SW 1271 (cell line): ENCODE results near the gene MYO1D.
"Not testable (repeated sequence)": the region's sequence is repeated elsewhere in the genome, so short reads cannot be mapped to it uniquely, and the experiment has no call there.

Source experiments
- DNase-seq, 2 experiments: peaks; one replicate each; lab custom pipeline; 2025; lab: John Stamatoyannopoulos, UW

Gene MYO1D

DNA sequence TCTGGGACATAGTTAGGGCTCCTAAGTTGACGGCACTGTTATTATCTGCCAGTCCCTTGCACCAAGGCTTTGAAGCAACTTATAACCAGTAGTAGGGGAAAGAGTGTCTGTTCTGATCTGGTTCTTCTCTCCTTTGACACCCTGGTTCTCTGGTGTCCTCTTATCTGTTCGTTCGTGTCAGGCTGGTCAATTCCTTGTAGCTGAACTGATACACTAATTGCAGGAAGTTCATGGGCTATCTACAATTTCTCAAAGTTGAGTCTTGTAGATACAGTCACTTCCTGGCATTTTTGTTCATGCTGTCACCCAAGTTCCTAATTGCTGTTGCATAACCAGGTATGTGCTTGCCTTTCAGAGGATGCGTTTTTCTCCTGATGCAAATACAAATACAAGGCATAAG, 17.3 kb upstream of the MYO1D start:
- DNase-seq = peak; percentile 9 to 57

DNA sequence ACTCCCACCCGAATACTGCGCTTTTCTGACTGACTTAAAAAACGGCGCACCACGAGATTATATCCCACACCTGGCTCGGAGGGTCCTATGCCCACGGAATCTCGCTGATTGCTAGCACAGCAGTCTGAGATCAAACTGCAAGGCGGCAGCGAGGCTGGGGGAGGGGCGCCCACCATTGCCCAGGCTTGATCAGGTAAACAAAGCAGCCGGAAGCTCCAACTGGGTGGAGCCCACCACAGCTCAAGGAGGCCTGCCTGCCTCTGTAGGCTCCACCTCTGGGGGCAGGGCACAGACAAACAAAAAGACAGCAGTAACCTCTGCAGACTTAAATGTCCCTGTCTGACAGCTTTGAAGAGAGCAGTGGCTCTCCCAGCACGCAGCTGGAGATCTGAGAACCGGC, 10.5 kb upstream of the MYO1D start:
- DNase-seq = not testable (repeated sequence)

- DNase-seq = not testable (repeated sequence)
These were observed 10.0 kb upstream of the MYO1D start for GRCh38 chr17:32886951-32887350.

DNA sequence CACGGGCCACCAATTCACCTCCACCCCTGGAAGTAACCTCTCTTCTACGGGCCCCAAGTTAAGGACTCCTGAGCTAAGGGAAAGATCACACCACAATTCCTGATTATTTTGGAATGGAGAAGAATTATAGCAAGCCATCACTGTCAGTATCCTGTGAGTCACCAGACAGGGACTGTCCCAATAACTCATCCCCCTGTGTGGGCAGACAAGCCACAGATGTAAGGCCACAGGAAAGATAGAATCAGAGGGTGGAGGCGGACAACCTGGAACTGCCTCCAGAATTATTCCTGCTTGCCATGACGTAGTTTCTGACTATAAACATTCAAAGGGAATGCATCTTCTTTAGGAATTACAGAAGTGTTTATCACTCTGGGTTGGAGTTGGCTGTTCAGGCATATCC, 5.8 kb upstream of the MYO1D start:
- DNase-seq = no peak

DNA sequence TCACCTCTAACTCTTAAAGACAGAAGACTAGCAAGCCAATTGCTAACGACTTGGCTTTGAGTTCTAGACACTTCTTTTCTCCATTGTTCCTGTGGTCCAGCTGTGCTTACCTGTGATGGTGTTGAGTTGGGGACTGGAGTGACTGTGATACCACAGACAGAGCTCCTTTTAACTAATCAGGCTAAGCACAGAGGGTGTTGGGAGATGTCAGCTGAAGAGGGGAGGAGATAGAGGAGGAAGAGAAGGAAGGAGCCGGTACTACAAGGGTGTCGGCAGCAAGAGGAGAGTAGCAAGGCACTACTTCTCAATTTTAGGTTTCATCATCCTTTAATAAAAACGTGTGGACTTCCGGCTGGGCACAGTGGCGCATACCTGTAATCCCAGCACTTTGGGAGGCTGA, 5.1 kb upstream of the MYO1D start:
- no peak for DNase-seq

- DNase-seq = no peak
These were observed 3.9 kb upstream of the MYO1D start for GRCh38 chr17:32880671-32881453.

DNA sequence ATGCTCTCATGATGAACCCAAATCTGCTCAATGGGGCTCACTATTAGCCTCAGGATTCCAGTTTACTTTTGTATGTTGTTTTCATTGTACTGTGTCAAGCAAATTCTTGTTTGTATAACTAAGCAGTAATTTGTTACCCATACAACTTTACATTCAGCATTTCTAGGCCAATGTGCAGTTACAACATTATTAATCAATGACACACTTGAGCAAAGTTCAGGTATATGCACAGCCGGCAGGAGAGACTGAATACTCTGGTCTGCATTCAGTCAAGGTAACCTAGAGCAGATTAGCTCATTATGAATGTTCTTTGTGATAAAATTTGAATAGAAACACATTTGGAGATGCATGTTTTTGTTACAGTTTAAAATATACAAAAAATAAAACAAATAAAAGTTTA, 2.2 kb upstream of the MYO1D start:
- DNase-seq = no peak

GRCh38 chr17:32878211-32878610, 1.3 kb upstream of the MYO1D start:
- no peak for DNase-seq

DNA sequence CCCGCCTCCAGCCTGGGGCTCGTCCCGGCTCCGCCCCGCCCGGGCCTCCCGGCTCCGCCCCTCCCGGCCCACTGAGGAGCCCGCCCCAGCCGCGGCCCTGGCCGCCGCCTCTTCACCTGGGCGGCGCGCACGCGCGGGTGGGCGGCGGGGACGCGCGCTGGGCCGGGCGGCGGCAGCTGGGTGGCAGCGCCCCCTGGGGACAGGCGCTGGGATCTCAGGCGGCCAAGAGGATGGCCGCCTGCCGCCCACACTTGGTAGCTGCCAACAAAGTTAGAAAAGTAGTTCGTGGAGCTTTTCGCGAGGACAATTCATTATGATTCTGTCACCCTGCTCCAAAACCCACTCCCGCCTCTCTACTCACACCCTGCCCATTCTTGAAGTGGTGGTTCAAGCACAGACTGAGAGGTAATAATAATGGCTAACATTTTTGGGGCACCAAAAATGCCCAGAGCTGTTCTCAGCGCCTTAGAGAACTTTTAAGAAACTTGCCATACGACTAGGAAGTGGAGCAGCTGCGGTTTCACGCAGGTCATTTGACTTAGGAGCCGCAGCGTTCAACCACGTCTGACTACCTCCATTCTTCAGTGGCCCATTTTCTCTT, 340 bp upstream of the MYO1D start:
- DNase-seq = peak; percentile 50 to 76

DNA sequence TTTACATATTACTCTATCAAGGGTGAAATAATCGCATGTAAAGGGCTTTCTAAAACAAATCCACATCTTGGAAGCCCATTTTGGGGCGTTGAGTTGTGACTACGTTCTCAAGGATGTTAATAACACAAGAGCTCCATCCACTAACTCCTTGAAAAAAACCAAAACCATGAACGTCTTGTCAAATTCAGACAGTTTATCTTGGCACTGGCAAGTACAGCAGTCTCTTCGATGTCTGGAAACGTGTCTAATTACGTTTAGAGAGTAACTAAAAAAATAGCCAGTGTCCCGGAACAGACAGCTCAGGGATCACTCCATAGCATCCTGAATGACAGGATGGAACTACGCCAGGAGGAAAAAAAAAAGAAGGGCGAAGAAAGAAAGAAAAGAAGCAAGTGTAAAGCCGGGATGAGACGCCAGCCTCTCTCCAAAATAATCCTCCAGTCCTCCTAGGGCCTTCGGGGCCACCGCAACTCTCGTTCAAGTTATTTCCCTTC, 954 bp downstream of the MYO1D start:
- no peak for DNase-seq

- no peak for DNase-seq
These were observed 1.6 kb downstream of the MYO1D start for GRCh38 chr17:32875230-32875917.

DNA sequence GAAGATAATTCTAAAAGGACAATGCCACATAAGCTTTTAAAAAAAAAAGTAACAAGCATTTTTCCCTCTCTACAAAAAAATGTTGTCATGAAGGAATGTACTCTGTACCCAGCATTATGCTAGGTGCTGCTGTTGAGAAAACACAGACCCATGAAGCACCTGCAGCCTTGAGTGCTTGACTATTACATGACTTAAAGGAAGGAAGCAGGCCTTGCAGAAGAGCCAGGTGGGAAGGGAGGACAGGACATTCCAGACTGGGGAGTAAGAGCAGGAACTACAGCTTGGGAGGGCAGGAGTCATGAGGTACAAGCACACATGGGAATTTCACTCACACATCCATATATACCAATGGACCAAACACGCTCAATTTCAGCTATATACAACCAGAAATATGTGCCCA, 3.8 kb downstream of the MYO1D start:
- no peak for DNase-seq

DNA sequence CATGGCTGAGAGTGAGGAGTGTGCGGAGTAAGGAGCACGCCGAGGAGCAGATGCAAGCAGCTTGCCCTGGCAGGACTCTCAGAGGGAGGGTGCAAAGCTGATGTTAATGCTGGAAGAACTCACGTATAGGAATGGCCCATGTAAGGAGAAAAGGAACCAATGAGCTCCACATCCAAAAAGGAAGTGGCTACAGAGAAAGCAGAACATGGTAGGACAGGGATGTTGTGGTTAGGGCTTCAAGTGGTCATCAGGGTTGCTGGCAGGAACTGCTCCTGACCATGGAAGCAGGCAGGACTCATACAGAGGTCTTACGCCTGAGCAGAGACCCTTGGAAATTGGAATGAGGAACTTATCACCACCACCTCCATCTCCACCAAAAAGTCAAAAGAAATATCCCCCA, 5.2 kb downstream of the MYO1D start:
- DNase-seq = no peak

- no peak for DNase-seq
These were observed 6.0 kb downstream of the MYO1D start for GRCh38 chr17:32870969-32871368.

- DNase-seq = no peak
These were observed 6.8 kb downstream of the MYO1D start for GRCh38 chr17:32870027-32870670.

GRCh38 chr17:32869345-32870026, 7.4 kb downstream of the MYO1D start:
- DNase-seq = no peak

DNA sequence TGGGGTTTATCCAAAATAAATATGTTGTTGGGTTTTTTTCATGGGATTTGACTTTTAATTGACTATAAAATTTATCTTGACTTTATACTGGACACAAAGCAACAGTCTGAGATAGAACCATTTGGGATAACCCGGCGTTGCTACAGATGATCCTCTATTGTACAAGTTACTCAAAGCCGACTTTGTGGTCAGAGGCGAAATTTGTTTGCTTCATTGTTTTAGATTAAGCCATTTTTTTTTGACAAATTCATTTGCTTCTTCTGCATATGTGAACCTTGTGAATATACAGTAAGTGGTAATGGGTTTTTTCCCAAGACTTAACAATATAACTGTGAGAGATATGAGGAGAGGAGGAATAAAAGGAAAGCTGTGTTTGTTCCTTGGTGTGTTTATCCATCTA, 11.8 kb downstream of the MYO1D start:
- no peak for DNase-seq

GRCh38 chr17:32863559-32863958, 13.4 kb downstream of the MYO1D start:
- DNase-seq = no peak

DNA sequence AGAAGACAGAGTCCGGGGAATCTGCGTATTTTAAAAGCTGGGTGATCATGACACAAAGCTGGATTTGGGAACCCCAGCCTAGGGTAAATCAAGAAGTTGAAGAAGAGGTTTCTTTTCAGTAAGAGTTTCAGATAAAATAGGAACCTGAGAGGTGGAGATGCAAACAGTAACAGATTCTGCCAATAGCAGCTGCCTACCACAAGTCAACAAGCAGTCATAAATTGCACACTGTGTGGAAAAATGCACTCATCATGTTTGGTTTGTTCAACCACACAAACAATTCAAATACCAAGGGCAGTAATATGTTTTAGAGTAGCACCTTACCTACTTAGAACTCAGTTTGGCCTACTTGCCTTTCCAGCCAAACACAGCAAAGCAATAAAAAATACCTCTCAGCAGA, 14.0 kb downstream of the MYO1D start:
- DNase-seq = no peak

GRCh38 chr17:32861981-32862380, 14.9 kb downstream of the MYO1D start:
- DNase-seq = no peak

DNA sequence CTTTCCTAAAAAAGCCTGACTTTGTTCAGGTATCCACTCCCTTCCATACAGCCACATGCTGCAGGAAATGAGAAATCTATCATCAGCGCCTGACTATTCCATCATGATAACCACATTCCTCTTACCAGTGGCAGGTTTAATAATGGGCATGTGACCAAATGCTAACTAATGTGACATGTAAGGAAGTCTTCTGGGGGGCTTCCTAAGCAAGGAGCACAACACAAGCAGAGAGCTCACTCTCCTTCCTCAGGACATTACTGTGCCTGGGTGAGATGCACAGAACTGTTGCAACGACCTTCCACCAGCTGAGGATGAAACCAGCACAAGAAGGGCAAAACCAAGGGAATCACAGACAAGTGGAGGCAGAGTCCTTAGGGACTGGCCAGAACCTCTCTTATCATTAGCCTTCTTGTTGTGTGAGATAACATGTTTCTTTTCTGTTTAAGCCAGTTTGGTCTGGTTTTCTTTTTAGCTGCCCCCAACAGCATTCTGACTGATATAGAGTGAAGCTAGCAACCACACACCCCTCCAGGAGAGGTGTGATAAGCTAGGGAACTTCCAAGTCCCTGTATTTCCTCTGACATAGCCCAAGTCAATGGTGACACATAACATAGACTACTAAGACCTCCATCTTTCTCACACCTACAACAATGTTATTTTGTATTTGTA, 16.9 kb downstream of the MYO1D start:
- DNase-seq = no peak
